GM23338 (cell line): ENCODE measurements around the gene CHST11. TPM values are rescaled to one million over a fixed set of nuclear protein-coding genes. Genes with fewer than 3 reads are reported as not detected.

ENCODE experiments used
- ATAC-seq: fragments of 200-7000 bp; cut with Tn5 transposase; 3 replicates; pipeline ENCODE4 v1.9.1; 2020
- DNase-seq: peaks from one replicate; pipeline ENCODE4 v3.0.0-alpha.2; 2015; ENCODE audit warnings: low spot score
- H2AFZ ChIP-seq: fragments of 200-600 bp; sonication (generic); 2 replicates; pipeline ENCODE4 v1.8.0; 2016; ENCODE audit warnings: antibody characterized with exemption, mild to moderate bottlenecking, moderate library complexity
- H3F3A ChIP-seq: fragments of 200-600 bp; sonication (generic); replicated peaks from 2 replicates; pipeline ENCODE4 v1.8.0; 2017; ENCODE audit warnings: antibody characterized with exemption, mixed run types, low read depth
- H3K27ac ChIP-seq: fragments of 200-600 bp; sonication (generic); 2 replicates; pipeline ENCODE4 v1.6.1; 2016; ENCODE audit warnings: low read depth
- H3K27me3 ChIP-seq: fragments of 200-600 bp; sonication (generic); 2 replicates; pipeline ENCODE4 v1.8.0; 2016; ENCODE audit warnings: mild to moderate bottlenecking, mixed run types, moderate library complexity; ENCODE audit not compliant: insufficient read depth
- H3K36me3 ChIP-seq: fragments of 200-600 bp; sonication (generic); 2 replicates; pipeline ENCODE4 v1.8.0; 2016; ENCODE audit warnings: mild to moderate bottlenecking; ENCODE audit not compliant: insufficient read depth
- H3K4me1 ChIP-seq: fragments of 200-600 bp; sonication (generic); 2 replicates; pipeline ENCODE4 v1.8.0; 2016; ENCODE audit warnings: mild to moderate bottlenecking, moderate library complexity; ENCODE audit not compliant: insufficient read depth
- H3K4me2 ChIP-seq: fragments of 200-600 bp; sonication (generic); 2 replicates; pipeline ENCODE4 v1.7.1; 2017; ENCODE audit warnings: mixed run types
- H3K4me3 ChIP-seq: fragments of 200-600 bp; sonication (generic); 2 replicates; pipeline ENCODE4 v1.6.1; 2016; ENCODE audit warnings: mixed run types
- H3K79me2 ChIP-seq: fragments of 200-600 bp; sonication (generic); replicated peaks from 2 replicates; pipeline ENCODE4 v1.8.0; 2017; ENCODE audit warnings: mild to moderate bottlenecking; ENCODE audit not compliant: insufficient read depth
- H3K9me2 ChIP-seq: fragments of 200-600 bp; sonication (generic); 2 replicates; pipeline ENCODE4 v1.8.0; 2017; ENCODE audit not compliant: insufficient read depth
- H4K20me1 ChIP-seq: fragments of 200-600 bp; sonication (generic); replicated peaks from 2 replicates; pipeline ENCODE4 v1.8.0; 2017; ENCODE audit warnings: mild to moderate bottlenecking; ENCODE audit not compliant: insufficient read depth
- H3K27ac Mint-ChIP-seq: 2 replicates; pipeline ENCODE4 v1.8.0; 2020; ENCODE audit warnings: inconsistent platforms, mild to moderate bottlenecking, moderate library complexity, mixed read lengths
- H3K27me3 Mint-ChIP-seq: 3 replicates; pipeline ENCODE4 v1.8.0; 2022; ENCODE audit warnings: low read depth, mild to moderate bottlenecking, moderate library complexity, mixed read lengths, inconsistent platforms; ENCODE audit not compliant: insufficient read depth, poor library complexity
- H3K36me3 Mint-ChIP-seq: 3 replicates; pipeline ENCODE4 v1.8.0; 2021; ENCODE audit warnings: low read depth, mild to moderate bottlenecking, inconsistent platforms, moderate library complexity, mixed read lengths
- H3K4me1 Mint-ChIP-seq: 3 replicates; pipeline ENCODE4 v1.8.0; 2020; ENCODE audit warnings: mild to moderate bottlenecking, inconsistent platforms, mixed read lengths
- H3K4me3 Mint-ChIP-seq: 3 replicates; pipeline ENCODE4 v1.8.0; 2021; ENCODE audit warnings: moderate library complexity, mild to moderate bottlenecking, inconsistent platforms, mixed read lengths
- H3K9me3 Mint-ChIP-seq: 3 replicates; pipeline ENCODE4 v1.8.0; 2020; ENCODE audit warnings: moderate library complexity, mild to moderate bottlenecking, inconsistent platforms, mixed read lengths
- POLR2AphosphoS5 ChIP-seq: IDR thresholded peaks from 2 replicates; pipeline ENCODE4 v1.6.1; 2016; ENCODE audit warnings: antibody characterized with exemption, low read depth
- STAT1 ChIP-seq: IDR thresholded peaks from one replicate; pipeline ENCODE4 v1.6.1; 2016; ENCODE audit warnings: antibody characterized with exemption; ENCODE audit not compliant: unreplicated experiment
- ZNF114 ChIP-seq: fragments of 250-450 bp; sonication (Bioruptor Pico); IDR thresholded peaks from 2 replicates; pipeline ENCODE4 v1.5.0; 2020; ENCODE audit warnings: mild to moderate bottlenecking, moderate library complexity
- polyA plus RNA-seq: library from polyadenylated mRNA; unstranded; fragments of >200 nt; fragmentation: Nextera tagmentation; extraction: Ambion mirVana; gene quantifications from 2 replicates; pipeline ENCODE4 v1.2.1, GENCODE V29; 2016
- total RNA-seq: library from RNA; depleted of rRNA; stranded (reverse); fragments of >200 nt; shearing (Covaris generic); gene quantifications from 2 replicates; pipeline ENCODE4 v1.2.3, GENCODE V29; 2014
- TF ChIP-seq, protein P1 (sequence below): fragments of 250-450 bp; sonication (Bioruptor Pico); IDR thresholded peaks from 2 replicates; pipeline ENCODE4 v1.5.0; 2020; ENCODE audit warnings: mild to moderate bottlenecking, moderate library complexity
- TF ChIP-seq, protein P2 (sequence below): IDR thresholded peaks from one replicate; pipeline ENCODE4 v1.6.1; 2018; ENCODE audit warnings: antibody characterized with exemption; ENCODE audit not compliant: unreplicated experiment

The CHST11 gene
- total and polyA plus RNA-seq, 2 experiments from 2014 or later: 7.7 to 25.7 TPM

DNA sequence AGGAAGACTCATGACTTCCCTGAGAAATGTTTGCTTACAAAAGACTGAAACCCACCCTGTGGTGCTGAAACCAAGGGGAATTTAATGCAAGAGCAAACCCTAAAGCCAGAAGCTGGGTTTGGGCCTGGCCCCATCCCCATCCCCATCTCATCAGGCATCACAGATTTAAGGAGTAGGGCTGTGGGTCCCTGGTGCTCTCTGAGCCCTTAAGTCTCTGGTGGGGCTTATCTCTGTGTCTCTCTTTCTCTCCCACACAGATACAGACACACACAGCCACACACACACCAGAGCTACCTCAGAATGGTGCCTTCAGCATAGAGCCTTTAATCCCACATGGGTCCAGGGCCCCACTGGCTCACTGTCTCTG, 264.3 kb downstream of the CHST11 start:
- Histone ChIP-seq H3K27me3 (no peaks in the 10 kb centered on the region), H3K9me2 (no peaks in the 10 kb centered on the region), H3K79me2 (no peaks in the 10 kb centered on the region), H3K4me1 (peaks cover 6% of the 10 kb centered on the region), H3K4me2 (no peak overlapping the region), H4K20me1 (no peaks in the 10 kb centered on the region), H3K36me3 (no peaks in the 10 kb centered on the region), H3K4me3 (no peak overlapping the region), H3K27ac (peak overlapping the region; percentile 83; the same call in 1 of the 2 replicates), H3F3A (no peaks in the 10 kb centered on the region), H2AFZ (no peak overlapping the region)
- peak; percentile 38; the same call in 2 of the 3 replicates for ATAC-seq
- H3K27me3 Mint-ChIP-seq: peaks cover 3% of the 10 kb centered on the region
- no peak overlapping the region for H3K27ac Mint-ChIP-seq
- no peak for TF ChIP-seq STAT1
- TF ChIP-seq, protein P1, sequence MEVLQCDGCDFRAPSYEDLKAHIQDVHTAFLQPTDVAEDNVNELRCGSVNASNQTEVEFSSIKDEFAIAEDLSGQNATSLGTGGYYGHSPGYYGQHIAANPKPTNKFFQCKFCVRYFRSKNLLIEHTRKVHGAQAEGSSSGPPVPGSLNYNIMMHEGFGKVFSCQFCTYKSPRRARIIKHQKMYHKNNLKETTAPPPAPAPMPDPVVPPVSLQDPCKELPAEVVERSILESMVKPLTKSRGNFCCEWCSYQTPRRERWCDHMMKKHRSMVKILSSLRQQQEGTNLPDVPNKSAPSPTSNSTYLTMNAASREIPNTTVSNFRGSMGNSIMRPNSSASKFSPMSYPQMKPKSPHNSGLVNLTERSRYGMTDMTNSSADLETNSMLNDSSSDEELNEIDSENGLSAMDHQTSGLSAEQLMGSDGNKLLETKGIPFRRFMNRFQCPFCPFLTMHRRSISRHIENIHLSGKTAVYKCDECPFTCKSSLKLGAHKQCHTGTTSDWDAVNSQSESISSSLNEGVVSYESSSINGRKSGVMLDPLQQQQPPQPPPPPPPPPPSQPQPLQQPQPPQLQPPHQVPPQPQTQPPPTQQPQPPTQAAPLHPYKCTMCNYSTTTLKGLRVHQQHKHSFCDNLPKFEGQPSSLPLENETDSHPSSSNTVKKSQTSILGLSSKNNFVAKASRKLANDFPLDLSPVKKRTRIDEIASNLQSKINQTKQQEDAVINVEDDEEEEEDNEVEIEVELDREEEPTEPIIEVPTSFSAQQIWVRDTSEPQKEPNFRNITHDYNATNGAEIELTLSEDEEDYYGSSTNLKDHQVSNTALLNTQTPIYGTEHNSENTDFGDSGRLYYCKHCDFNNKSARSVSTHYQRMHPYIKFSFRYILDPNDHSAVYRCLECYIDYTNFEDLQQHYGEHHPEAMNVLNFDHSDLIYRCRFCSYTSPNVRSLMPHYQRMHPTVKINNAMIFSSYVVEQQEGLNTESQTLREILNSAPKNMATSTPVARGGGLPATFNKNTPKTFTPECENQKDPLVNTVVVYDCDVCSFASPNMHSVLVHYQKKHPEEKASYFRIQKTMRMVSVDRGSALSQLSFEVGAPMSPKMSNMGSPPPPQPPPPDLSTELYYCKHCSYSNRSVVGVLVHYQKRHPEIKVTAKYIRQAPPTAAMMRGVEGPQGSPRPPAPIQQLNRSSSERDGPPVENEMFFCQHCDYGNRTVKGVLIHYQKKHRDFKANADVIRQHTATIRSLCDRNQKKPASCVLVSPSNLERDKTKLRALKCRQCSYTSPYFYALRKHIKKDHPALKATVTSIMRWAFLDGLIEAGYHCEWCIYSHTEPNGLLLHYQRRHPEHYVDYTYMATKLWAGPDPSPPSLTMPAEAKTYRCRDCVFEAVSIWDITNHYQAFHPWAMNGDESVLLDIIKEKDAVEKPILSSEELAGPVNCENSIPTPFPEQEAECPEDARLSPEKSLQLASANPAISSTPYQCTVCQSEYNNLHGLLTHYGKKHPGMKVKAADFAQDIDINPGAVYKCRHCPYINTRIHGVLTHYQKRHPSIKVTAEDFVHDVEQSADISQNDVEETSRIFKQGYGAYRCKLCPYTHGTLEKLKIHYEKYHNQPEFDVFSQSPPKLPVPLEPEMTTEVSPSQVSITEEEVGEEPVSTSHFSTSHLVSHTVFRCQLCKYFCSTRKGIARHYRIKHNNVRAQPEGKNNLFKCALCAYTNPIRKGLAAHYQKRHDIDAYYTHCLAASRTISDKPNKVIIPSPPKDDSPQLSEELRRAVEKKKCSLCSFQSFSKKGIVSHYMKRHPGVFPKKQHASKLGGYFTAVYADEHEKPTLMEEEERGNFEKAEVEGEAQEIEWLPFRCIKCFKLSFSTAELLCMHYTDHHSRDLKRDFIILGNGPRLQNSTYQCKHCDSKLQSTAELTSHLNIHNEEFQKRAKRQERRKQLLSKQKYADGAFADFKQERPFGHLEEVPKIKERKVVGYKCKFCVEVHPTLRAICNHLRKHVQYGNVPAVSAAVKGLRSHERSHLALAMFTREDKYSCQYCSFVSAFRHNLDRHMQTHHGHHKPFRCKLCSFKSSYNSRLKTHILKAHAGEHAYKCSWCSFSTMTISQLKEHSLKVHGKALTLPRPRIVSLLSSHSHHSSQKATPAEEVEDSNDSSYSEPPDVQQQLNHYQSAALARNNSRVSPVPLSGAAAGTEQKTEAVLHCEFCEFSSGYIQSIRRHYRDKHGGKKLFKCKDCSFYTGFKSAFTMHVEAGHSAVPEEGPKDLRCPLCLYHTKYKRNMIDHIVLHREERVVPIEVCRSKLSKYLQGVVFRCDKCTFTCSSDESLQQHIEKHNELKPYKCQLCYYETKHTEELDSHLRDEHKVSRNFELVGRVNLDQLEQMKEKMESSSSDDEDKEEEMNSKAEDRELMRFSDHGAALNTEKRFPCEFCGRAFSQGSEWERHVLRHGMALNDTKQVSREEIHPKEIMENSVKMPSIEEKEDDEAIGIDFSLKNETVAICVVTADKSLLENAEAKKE (CRISPR knock-in tag): no peak
- no peak for TF ChIP-seq ZNF114 (CRISPR knock-in tag)
- TF ChIP-seq POLR2AphosphoS5: no peak
- TF ChIP-seq, protein P2, sequence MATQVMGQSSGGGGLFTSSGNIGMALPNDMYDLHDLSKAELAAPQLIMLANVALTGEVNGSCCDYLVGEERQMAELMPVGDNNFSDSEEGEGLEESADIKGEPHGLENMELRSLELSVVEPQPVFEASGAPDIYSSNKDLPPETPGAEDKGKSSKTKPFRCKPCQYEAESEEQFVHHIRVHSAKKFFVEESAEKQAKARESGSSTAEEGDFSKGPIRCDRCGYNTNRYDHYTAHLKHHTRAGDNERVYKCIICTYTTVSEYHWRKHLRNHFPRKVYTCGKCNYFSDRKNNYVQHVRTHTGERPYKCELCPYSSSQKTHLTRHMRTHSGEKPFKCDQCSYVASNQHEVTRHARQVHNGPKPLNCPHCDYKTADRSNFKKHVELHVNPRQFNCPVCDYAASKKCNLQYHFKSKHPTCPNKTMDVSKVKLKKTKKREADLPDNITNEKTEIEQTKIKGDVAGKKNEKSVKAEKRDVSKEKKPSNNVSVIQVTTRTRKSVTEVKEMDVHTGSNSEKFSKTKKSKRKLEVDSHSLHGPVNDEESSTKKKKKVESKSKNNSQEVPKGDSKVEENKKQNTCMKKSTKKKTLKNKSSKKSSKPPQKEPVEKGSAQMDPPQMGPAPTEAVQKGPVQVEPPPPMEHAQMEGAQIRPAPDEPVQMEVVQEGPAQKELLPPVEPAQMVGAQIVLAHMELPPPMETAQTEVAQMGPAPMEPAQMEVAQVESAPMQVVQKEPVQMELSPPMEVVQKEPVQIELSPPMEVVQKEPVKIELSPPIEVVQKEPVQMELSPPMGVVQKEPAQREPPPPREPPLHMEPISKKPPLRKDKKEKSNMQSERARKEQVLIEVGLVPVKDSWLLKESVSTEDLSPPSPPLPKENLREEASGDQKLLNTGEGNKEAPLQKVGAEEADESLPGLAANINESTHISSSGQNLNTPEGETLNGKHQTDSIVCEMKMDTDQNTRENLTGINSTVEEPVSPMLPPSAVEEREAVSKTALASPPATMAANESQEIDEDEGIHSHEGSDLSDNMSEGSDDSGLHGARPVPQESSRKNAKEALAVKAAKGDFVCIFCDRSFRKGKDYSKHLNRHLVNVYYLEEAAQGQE: no peak
- no peak for DNase-seq
- no peak overlapping the region for H3K4me3 Mint-ChIP-seq
- H3K36me3 Mint-ChIP-seq: no peaks in the 10 kb centered on the region
- peaks cover 41% of the 10 kb centered on the region for H3K4me1 Mint-ChIP-seq
- no peaks in the 10 kb centered on the region for H3K9me3 Mint-ChIP-seq
